22Rv1 (cell line): ENCODE data around the gene MREG.

Experiments
- CTCF ChIP-seq: fragments of 450-650 bp; IDR thresholded peaks from 2 replicates; pipeline ENCODE4 v1.5.1; 2017; ENCODE audit warnings: mild to moderate bottlenecking
- ZFX ChIP-seq: fragments of 450-650 bp; IDR thresholded peaks from 2 replicates; pipeline ENCODE4 v1.6.1; 2017; ENCODE audit warnings: antibody characterized with exemption, borderline replicate concordance

- no peak for TF ChIP-seq CTCF
- TF ChIP-seq ZFX, result no peak
These were observed 47.1 kb downstream of the MREG start for GRCh38 chr2:215966274-215966673.
